Endodermal cell (in vitro differentiated cells): Measurements from ENCODE around the gene BPIFB4. TPM values are rescaled to one million over a fixed set of nuclear protein-coding genes. Genes with fewer than 3 reads are reported as not detected.

Experiments
- DNase-seq: peaks from one replicate; pipeline ENCODE4 v3.0.0-alpha.2; 2017
- H3K27ac ChIP-seq: 2 replicates; pipeline ENCODE4 v1.5.1; 2013; ENCODE audit warnings: mild to moderate bottlenecking, low read depth, low read length, moderate library complexity
- H3K27me3 ChIP-seq: 2 replicates; pipeline ENCODE4 v1.6.1; 2013; ENCODE audit warnings: mild to moderate bottlenecking, low read length, moderate library complexity; ENCODE audit not compliant: insufficient read depth, control insufficient read depth, poor library complexity, severe bottlenecking
- H3K36me3 ChIP-seq: 2 replicates; pipeline ENCODE4 v1.7.0; 2013; ENCODE audit warnings: mild to moderate bottlenecking, low read length, moderate library complexity; ENCODE audit not compliant: control insufficient read depth, insufficient read depth
- H3K4me1 ChIP-seq: one replicate; pipeline ENCODE4 v1.7.0; 2013; ENCODE audit warnings: low read length; ENCODE audit not compliant: control insufficient read depth, insufficient read depth
- H3K4me3 ChIP-seq: 2 replicates; pipeline ENCODE4 v1.5.1; 2013; ENCODE audit warnings: mild to moderate bottlenecking, low read length, moderate library complexity
- H3K9ac ChIP-seq: 2 replicates; pipeline ENCODE4 v1.6.1; 2013; ENCODE audit warnings: mild to moderate bottlenecking, low read length, moderate library complexity; ENCODE audit not compliant: poor library complexity, severe bottlenecking; ENCODE audit errors: extremely low read depth
- H3K9me3 ChIP-seq: 2 replicates; pipeline ENCODE4 v1.6.1; 2013; ENCODE audit warnings: mild to moderate bottlenecking, low read length, moderate library complexity; ENCODE audit not compliant: control insufficient read depth
- H3K27ac Mint-ChIP-seq: 2 replicates; pipeline ENCODE4 v1.8.0; 2020; ENCODE audit warnings: mixed read lengths
- H3K27me3 Mint-ChIP-seq: 2 replicates; pipeline ENCODE4 v1.8.0; 2021; ENCODE audit warnings: mild to moderate bottlenecking, mixed read lengths; ENCODE audit not compliant: insufficient read depth
- H3K36me3 Mint-ChIP-seq: 2 replicates; pipeline ENCODE4 v1.8.0; 2020; ENCODE audit warnings: low read depth, mixed read lengths
- H3K4me1 Mint-ChIP-seq: 2 replicates; pipeline ENCODE4 v1.8.0; 2020; ENCODE audit warnings: mixed read lengths
- H3K4me3 Mint-ChIP-seq: 2 replicates; pipeline ENCODE4 v1.8.0; 2020; ENCODE audit warnings: mild to moderate bottlenecking, moderate library complexity, mixed read lengths
- H3K9me3 Mint-ChIP-seq: 2 replicates; pipeline ENCODE4 v1.8.0; 2020; ENCODE audit warnings: mild to moderate bottlenecking, mixed read lengths
- WGBS, 2 experiments: methylation state at CpG; one replicate each; pipeline versions ENCODE4 v1.1.5 to v1.1.7; 2013; ENCODE audit warnings: missing lambda C conversion rate in 2 of 2, mixed read lengths in 1 of 2; ENCODE audit not compliant: insufficient coverage in 1 of 2, insufficient read length in 1 of 2; 5-methylcytosine and 5-hydroxymethylcytosine counted together
- total RNA-seq, 2 donors: library from RNA; stranded (reverse); fragmentation: NEBNext Ultra II Directional in 1 of 2; extraction: Animal tissue kit (Norgen Biotek cat#: 25700) in 1 of 2; gene quantifications; 2 replicates in 1 of 2; 3 replicates in 1 of 2; pipeline ENCODE4 v1.2.1, GENCODE V29; 2021
- TF ChIP-seq, protein P1 (sequence below): fragments of 200-600 bp; sonication (generic); conservative IDR thresholded peaks from 2 replicates; pipeline ENCODE4 v1.5.0; 2021; ENCODE audit warnings: antibody characterized with exemption, mild to moderate bottlenecking

The BPIFB4 gene
- total RNA-seq, 2 donors from 2014 or later: 0.22 TPM; not detected in 1

DNA sequence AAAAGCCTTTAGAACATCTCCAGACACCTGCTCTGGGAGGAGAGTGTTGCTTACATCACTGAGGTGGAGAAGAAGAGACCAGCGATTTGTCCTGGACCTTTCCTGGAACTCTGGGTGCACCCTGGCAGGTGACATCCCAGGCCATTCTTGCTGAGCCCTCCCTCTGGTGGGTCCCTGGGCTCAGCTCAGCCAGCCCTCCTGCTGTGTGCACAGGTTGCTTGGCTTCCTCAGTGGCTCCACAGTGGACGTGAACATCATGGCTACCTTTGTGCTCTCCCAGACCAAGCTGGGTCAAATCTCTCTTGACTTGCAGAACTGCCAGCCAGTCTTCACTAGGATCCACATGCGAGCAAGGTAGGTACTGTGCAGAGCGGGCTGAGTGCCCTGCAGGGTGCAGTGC is 68.6 kb downstream of the BPIFB4 start:
- Histone ChIP-seq H3K9me3 (no peaks in the 10 kb centered on the region), H3K36me3 (no peaks in the 10 kb centered on the region), H3K27me3 (peaks cover 24% of the 10 kb centered on the region), H3K4me1 (no peaks in the 10 kb centered on the region), H3K27ac (no peak overlapping the region), H3K9ac (no peak overlapping the region), H3K4me3 (no peak overlapping the region)
- H3K4me3 Mint-ChIP-seq: no peak overlapping the region
- no peaks in the 10 kb centered on the region for H3K36me3 Mint-ChIP-seq
- H3K4me1 Mint-ChIP-seq: peaks cover 10% of the 10 kb centered on the region
- TF ChIP-seq, protein P1, sequence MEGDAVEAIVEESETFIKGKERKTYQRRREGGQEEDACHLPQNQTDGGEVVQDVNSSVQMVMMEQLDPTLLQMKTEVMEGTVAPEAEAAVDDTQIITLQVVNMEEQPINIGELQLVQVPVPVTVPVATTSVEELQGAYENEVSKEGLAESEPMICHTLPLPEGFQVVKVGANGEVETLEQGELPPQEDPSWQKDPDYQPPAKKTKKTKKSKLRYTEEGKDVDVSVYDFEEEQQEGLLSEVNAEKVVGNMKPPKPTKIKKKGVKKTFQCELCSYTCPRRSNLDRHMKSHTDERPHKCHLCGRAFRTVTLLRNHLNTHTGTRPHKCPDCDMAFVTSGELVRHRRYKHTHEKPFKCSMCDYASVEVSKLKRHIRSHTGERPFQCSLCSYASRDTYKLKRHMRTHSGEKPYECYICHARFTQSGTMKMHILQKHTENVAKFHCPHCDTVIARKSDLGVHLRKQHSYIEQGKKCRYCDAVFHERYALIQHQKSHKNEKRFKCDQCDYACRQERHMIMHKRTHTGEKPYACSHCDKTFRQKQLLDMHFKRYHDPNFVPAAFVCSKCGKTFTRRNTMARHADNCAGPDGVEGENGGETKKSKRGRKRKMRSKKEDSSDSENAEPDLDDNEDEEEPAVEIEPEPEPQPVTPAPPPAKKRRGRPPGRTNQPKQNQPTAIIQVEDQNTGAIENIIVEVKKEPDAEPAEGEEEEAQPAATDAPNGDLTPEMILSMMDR: no peak
- WGBS, 2 experiments: 80 to 86% methylated on average over 4 of the region's 4 CpGs
- H3K27me3 Mint-ChIP-seq: peaks cover 28% of the 10 kb centered on the region
- H3K9me3 Mint-ChIP-seq: peaks cover 5% of the 10 kb centered on the region
- peak; percentile 33 for DNase-seq
- H3K27ac Mint-ChIP-seq: no peak overlapping the region

DNA sequence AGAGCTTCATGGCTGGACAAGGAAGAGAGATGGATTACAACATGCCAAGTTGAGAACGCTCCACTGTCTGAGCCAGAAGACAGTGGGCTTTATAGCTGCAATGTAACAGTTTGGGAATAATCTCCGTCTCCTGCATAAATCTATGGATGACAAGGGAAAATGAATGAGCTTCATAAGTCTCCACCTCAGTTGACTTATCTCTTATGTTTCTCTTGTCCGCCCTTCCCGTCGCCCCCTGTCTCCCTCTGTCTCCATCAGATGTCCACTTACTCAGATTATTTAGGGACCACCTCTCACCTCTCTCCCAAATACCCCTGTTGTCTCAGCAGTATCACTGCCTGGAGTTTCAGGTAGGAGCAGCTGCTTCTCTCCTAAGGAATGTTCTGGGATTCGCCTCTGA is 74.8 kb downstream of the BPIFB4 start:
- Histone ChIP-seq H3K36me3 (no peaks in the 10 kb centered on the region), H3K27me3 (peaks cover 27% of the 10 kb centered on the region), H3K4me3 (no peak overlapping the region), H3K27ac (no peak overlapping the region), H3K9ac (no peak overlapping the region), H3K4me1 (no peaks in the 10 kb centered on the region), H3K9me3 (no peaks in the 10 kb centered on the region)
- no peak overlapping the region for H3K4me3 Mint-ChIP-seq
- H3K27ac Mint-ChIP-seq: no peak overlapping the region
- 90 to 92% methylated on average over 6 of the region's 6 CpGs for WGBS, 2 experiments
- H3K27me3 Mint-ChIP-seq: peaks cover 36% of the 10 kb centered on the region
- H3K9me3 Mint-ChIP-seq: no peaks in the 10 kb centered on the region
- no peak for DNase-seq
- H3K36me3 Mint-ChIP-seq: no peaks in the 10 kb centered on the region
- TF ChIP-seq, protein P1: no peak
- peaks cover 10% of the 10 kb centered on the region for H3K4me1 Mint-ChIP-seq

DNA sequence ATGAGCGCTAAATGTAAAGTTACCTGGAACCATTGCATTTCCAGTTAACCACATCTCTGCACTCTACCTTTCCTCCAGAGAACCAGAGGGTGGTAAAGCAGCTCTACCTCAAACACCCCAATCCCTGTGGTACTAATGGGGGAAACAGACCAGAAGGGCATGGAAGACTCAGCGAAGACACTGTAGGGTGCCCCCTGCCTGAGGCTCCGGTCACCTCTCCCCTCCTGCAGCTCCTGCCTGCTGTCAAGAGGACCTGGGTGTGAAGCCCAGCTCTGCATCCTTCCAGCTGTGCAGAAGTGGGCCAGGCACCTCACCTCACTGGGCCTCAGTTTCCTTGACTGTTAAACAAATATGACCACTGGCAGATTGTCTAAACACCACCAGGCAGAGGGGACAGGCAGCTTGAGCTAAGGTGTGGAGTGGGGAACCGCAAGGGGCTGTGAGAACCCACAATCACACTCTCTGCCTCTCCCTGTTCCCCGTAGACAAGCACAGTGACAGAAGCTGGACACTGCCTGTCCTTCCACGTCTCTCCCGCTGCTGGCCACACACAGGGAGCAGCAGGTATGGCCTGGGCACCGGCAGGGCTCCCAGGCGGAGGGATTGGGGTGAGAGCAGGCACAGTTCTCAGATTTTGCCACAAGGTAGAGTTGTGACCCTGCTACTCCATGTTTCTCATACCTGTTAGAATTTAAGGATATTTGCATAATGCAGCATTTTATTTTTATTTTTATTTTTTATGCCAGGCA is 79.4 kb downstream of the BPIFB4 start:
- H3K4me3 Mint-ChIP-seq: no peak overlapping the region
- H3K4me1 ChIP-seq: no peaks in the 10 kb centered on the region
- H3K36me3 Mint-ChIP-seq: no peaks in the 10 kb centered on the region
- DNase-seq: peak; percentile 41
- no peaks in the 10 kb centered on the region for H3K9me3 ChIP-seq
- H3K27ac Mint-ChIP-seq: no peak overlapping the region
- H3K27me3 ChIP-seq: peaks cover 10% of the 10 kb centered on the region
- H3K4me3 ChIP-seq: no peak overlapping the region
- no peaks in the 10 kb centered on the region for H3K4me1 Mint-ChIP-seq
- H3K9ac ChIP-seq: no peak overlapping the region
- TF ChIP-seq, protein P1: peak; percentile 50
- H3K27ac ChIP-seq: no peak overlapping the region
- no peaks in the 10 kb centered on the region for H3K9me3 Mint-ChIP-seq
- H3K36me3 ChIP-seq: no peaks in the 10 kb centered on the region
- WGBS, 2 experiments: 81 to 87% methylated on average over 6 to 9 of the region's 9 CpGs
- peaks cover 27% of the 10 kb centered on the region for H3K27me3 Mint-ChIP-seq
